ENCODE measurements around the gene SCARB1. TPM values are rescaled to one million over a fixed set of nuclear protein-coding genes. Genes with fewer than 3 reads are reported as not detected.

SCARB1 gene
- total RNA-seq, 4 donors from 2014 or later: 8.3 to 24.1 (median 13.0) TPM

- 59% methylated on average over 8 of the region's 9 CpGs for WGBS
- intact Hi-C loops (cut with DNase I): no loop called here
- H3K9me3 ChIP-seq: no peaks in the 10 kb centered on the region
- H3K36me3 ChIP-seq: peaks cover 0 to 24% (median 12%) of the 10 kb centered on the region in 4 donors
- peak overlapping the region; percentile 52 to 64 (median 54) for H3K27ac ChIP-seq (replicated peaks in 1 of 4)
- peak in 1 of 2 donors; percentile 60 for TF ChIP-seq POLR2AphosphoS5 (IDR thresholded peaks at IDR 0.05)
- peak in 1 of 3 experiments; percentile 8 for TF ChIP-seq CTCF (IDR thresholded peaks at IDR 0.05)
- TF ChIP-seq EP300 (IDR thresholded peaks at IDR 0.05): no peak
- no peak for TF ChIP-seq POLR2A (IDR thresholded peaks at IDR 0.05; ENCODE audit: low read depth)
- peaks cover 0 to 13% (median 12%) of the 10 kb centered on the region in 4 donors for H3K4me1 ChIP-seq
- no peak for DNase-seq (ENCODE audit: extremely low spot score)
- no peak overlapping the region for H3K4me3 ChIP-seq
- no peaks in the 10 kb centered on the region for H3K27me3 ChIP-seq
These were observed 59.5 kb downstream of the SCARB1 start for GRCh38 chr12:124804011-124804621.

GRCh38 chr12:124802361-124802760, 61.3 kb downstream of the SCARB1 start:
- Histone ChIP-seq H3K9me3 (no peaks in the 10 kb centered on the region), H3K27ac (replicated peaks in 1 of 4) (no peak overlapping the region), H3K36me3 (peaks cover 0 to 36% (median 16%) of the 10 kb centered on the region in 4 donors), H3K4me1 (peaks cover 1 to 13% (median 12%) of the 10 kb centered on the region in 4 donors), H3K27me3 (no peaks in the 10 kb centered on the region), H3K4me3 (no peak overlapping the region)
- TF ChIP-seq POLR2AphosphoS5 (IDR thresholded peaks at IDR 0.05) (no peak), CTCF (IDR thresholded peaks at IDR 0.05) (no peak), EP300 (IDR thresholded peaks at IDR 0.05) (no peak), POLR2A (IDR thresholded peaks at IDR 0.05; ENCODE audit: low read depth) (no peak)
- no peak for DNase-seq (ENCODE audit: extremely low spot score)
- intact Hi-C loops (cut with DNase I): no loop called here
- WGBS: 94% methylated on average over 14 of the region's 14 CpGs

DNA sequence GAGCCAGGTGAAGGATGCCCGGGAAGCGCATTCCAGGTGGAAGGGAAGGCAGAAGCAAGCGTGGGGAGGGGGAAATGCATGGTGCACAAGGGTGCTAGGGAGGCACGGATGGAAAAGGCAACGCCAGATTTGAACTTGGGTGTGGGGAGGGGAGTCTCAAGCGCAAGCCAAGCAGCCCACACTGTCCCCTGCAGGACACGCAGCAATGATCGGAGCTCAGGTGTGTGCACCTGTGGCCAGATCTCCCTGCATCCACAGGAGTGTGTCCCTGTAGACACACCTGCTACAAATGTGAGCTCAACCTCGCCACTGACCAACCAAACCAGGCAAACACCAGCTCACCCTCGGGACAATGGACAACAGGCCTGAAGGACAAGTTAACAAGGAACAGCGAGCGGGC, 63.2 kb downstream of the SCARB1 start:
- 93% methylated on average over 12 of the region's 12 CpGs for WGBS
- no peak for DNase-seq (ENCODE audit: extremely low spot score)
- peaks cover 0 to 39% (median 13%) of the 10 kb centered on the region in 4 donors for H3K36me3 ChIP-seq
- TF ChIP-seq EP300 (IDR thresholded peaks at IDR 0.05) (no peak), CTCF (IDR thresholded peaks at IDR 0.05) (no peak), POLR2AphosphoS5 (IDR thresholded peaks at IDR 0.05) (no peak), POLR2A (IDR thresholded peaks at IDR 0.05; ENCODE audit: low read depth) (no peak)
- H3K9me3 ChIP-seq: no peaks in the 10 kb centered on the region
- intact Hi-C loops (cut with DNase I): no loop called here
- H3K4me3 ChIP-seq: no peak overlapping the region
- no peaks in the 10 kb centered on the region for H3K27me3 ChIP-seq
- peaks cover 3 to 13% (median 12%) of the 10 kb centered on the region in 4 donors for H3K4me1 ChIP-seq
- no peak overlapping the region for H3K27ac ChIP-seq (replicated peaks in 1 of 4)

GRCh38 chr12:124797321-124797720, 66.3 kb downstream of the SCARB1 start:
- peaks cover 0 to 3% (median 0%) of the 10 kb centered on the region in 4 donors for H3K4me1 ChIP-seq
- intact Hi-C loops (cut with DNase I): no loop called here
- no peak for TF ChIP-seq EP300 (IDR thresholded peaks at IDR 0.05)
- no peak for TF ChIP-seq CTCF (IDR thresholded peaks at IDR 0.05)
- TF ChIP-seq POLR2A (IDR thresholded peaks at IDR 0.05; ENCODE audit: low read depth): no peak
- TF ChIP-seq POLR2AphosphoS5 (IDR thresholded peaks at IDR 0.05): no peak
- WGBS: 69% methylated on average over 13 of the region's 13 CpGs
- DNase-seq (ENCODE audit: extremely low spot score): no peak
- no peaks in the 10 kb centered on the region for H3K9me3 ChIP-seq
- no peak overlapping the region for H3K4me3 ChIP-seq
- H3K27me3 ChIP-seq: no peaks in the 10 kb centered on the region
- H3K36me3 ChIP-seq: peaks cover 0 to 43% (median 16%) of the 10 kb centered on the region in 4 donors
- no peak overlapping the region for H3K27ac ChIP-seq (replicated peaks in 1 of 4)

Measured in esophagus muscularis mucosa (tissue), 4 donors.